SK-N-MC (cell line): ENCODE data around the gene PRM1.

Source experiments
- EZH2 ChIP-seq: fragments of 200-600 bp; sonication (generic); IDR thresholded peaks from one replicate; pipeline ENCODE4 v1.6.1; 2017; ENCODE audit warnings: antibody characterized with exemption
- POLR2AphosphoS5 ChIP-seq: IDR thresholded peaks from 2 replicates; pipeline ENCODE4 v1.6.1; 2012; ENCODE audit warnings: mild to moderate bottlenecking, low read depth, low read length, borderline replicate concordance

- TF ChIP-seq EZH2 = no peak
- TF ChIP-seq POLR2AphosphoS5 = no peak
These were observed 17.4 kb downstream of the PRM1 start for GRCh38 chr16:11263737-11264136.
